8988T (cell line): ENCODE data around the gene BNC1.
A peak's percentile ranks its signal among the peaks of the same experiment; 100 is the strongest.
"Not testable (repeated sequence)": the region's sequence is repeated elsewhere in the genome, so short reads cannot be mapped to it uniquely, and the experiment has no call there.

Experiments used
- DNase-seq: peaks from one replicate; pipeline ENCODE4 v3.0.0; 2011

Gene BNC1

GRCh38 chr15:83295417-83295816 lies 11.0 kb upstream of the BNC1 start:
- DNase-seq, result no peak

- DNase-seq, result no peak
These were observed 8.7 kb upstream of the BNC1 start for GRCh38 chr15:83293201-83293600.

GRCh38 chr15:83292317-83292716 lies 7.9 kb upstream of the BNC1 start:
- no peak for DNase-seq

- no peak for DNase-seq
These were observed 5.8 kb upstream of the BNC1 start for GRCh38 chr15:83290236-83290635.

- no peak for DNase-seq
These were observed 4.7 kb upstream of the BNC1 start for GRCh38 chr15:83289160-83289559.

- no peak for DNase-seq
These were observed 3.9 kb upstream of the BNC1 start for GRCh38 chr15:83288381-83288801.

GRCh38 chr15:83287541-83288027 lies 3.1 kb upstream of the BNC1 start:
- peak; percentile 34 for DNase-seq

- DNase-seq, result peak; percentile 33
These were observed 1.6 kb upstream of the BNC1 start for GRCh38 chr15:83285979-83286553.

- DNase-seq, result no peak
These were observed 967 bp upstream of the BNC1 start for GRCh38 chr15:83285284-83285978.

- no peak for DNase-seq
These were observed 478 bp downstream of the BNC1 start for GRCh38 chr15:83283813-83284558.

- no peak for DNase-seq
These were observed 1.2 kb downstream of the BNC1 start for GRCh38 chr15:83283138-83283812.

- DNase-seq, result no peak
These were observed 1.7 kb downstream of the BNC1 start for GRCh38 chr15:83282776-83283137.

GRCh38 chr15:83282141-83282540 lies 2.3 kb downstream of the BNC1 start:
- no peak for DNase-seq

- no peak for DNase-seq
These were observed 6.3 kb downstream of the BNC1 start for GRCh38 chr15:83278191-83278590.

GRCh38 chr15:83276661-83277060 lies 7.8 kb downstream of the BNC1 start:
- DNase-seq, result no peak

- no peak for DNase-seq
These were observed 9.1 kb downstream of the BNC1 start for GRCh38 chr15:83275412-83275811.

GRCh38 chr15:83270176-83270575 lies 14.3 kb downstream of the BNC1 start:
- no peak for DNase-seq

GRCh38 chr15:83268147-83268546 lies 16.3 kb downstream of the BNC1 start:
- no peak for DNase-seq

- no peak for DNase-seq
These were observed 21.7 kb downstream of the BNC1 start for GRCh38 chr15:83262594-83263315.

GRCh38 chr15:83262181-83262580 lies 22.3 kb downstream of the BNC1 start:
- DNase-seq, result not testable (repeated sequence)

GRCh38 chr15:83250781-83251180 lies 33.7 kb downstream of the BNC1 start:
- no peak for DNase-seq

- DNase-seq, result no peak
These were observed 35.5 kb downstream of the BNC1 start for GRCh38 chr15:83249030-83249343.
